ENCODE data around the gene COL1A1. TPM values are rescaled to one million over a fixed set of nuclear protein-coding genes. Genes with fewer than 3 reads are reported as not detected.

The COL1A1 gene
- total RNA-seq, 2 donors from 2014 or later = 11.2 to 62.3 TPM

DNA sequence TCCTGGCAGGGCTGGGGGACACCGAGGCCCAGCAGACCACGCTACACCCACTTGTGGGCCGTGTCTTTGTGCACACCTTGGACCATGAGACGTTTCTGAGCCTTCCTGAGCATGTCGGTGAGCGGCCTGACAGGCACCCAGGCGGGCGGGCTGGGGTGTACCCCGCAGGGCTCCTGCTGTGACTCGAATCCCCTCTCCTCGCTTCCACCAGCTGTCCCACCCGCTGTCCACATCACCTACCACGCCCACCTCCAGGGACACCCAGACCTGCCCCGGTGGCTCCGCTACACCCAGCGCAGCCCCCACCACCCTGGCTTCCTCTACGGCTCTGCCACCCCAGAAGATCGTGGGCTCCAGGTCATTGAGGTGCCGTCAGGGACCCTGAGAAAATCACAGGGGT lies 34.1 kb downstream of the COL1A1 start:
- ATAC-seq (no peak), DNase-seq (no peak)
- WGBS, 2 donors = 70 to 83% methylated on average over 15 to 19 of the region's 19 CpGs
- intact Hi-C loops (cut with DNase I) = no loop called here
- no peaks in the 10 kb centered on the region for H3K9me3 ChIP-seq
- H3K27ac ChIP-seq = no peak overlapping the region
- TF ChIP-seq, protein P1, sequence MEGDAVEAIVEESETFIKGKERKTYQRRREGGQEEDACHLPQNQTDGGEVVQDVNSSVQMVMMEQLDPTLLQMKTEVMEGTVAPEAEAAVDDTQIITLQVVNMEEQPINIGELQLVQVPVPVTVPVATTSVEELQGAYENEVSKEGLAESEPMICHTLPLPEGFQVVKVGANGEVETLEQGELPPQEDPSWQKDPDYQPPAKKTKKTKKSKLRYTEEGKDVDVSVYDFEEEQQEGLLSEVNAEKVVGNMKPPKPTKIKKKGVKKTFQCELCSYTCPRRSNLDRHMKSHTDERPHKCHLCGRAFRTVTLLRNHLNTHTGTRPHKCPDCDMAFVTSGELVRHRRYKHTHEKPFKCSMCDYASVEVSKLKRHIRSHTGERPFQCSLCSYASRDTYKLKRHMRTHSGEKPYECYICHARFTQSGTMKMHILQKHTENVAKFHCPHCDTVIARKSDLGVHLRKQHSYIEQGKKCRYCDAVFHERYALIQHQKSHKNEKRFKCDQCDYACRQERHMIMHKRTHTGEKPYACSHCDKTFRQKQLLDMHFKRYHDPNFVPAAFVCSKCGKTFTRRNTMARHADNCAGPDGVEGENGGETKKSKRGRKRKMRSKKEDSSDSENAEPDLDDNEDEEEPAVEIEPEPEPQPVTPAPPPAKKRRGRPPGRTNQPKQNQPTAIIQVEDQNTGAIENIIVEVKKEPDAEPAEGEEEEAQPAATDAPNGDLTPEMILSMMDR (IDR thresholded peaks at IDR 0.05) = no peak
- no peak for TF ChIP-seq POLR2A (IDR thresholded peaks at IDR 0.05)
- no peak overlapping the region for H3K4me3 ChIP-seq
- no peaks in the 10 kb centered on the region for H3K27me3 ChIP-seq
- H3K4me1 ChIP-seq = no peaks in the 10 kb centered on the region
- no peaks in the 10 kb centered on the region for H3K36me3 ChIP-seq (replicated peaks in 1 of 2; ENCODE audit: insufficient read depth in 1 of 2, low read depth in 2 of 2)

DNA sequence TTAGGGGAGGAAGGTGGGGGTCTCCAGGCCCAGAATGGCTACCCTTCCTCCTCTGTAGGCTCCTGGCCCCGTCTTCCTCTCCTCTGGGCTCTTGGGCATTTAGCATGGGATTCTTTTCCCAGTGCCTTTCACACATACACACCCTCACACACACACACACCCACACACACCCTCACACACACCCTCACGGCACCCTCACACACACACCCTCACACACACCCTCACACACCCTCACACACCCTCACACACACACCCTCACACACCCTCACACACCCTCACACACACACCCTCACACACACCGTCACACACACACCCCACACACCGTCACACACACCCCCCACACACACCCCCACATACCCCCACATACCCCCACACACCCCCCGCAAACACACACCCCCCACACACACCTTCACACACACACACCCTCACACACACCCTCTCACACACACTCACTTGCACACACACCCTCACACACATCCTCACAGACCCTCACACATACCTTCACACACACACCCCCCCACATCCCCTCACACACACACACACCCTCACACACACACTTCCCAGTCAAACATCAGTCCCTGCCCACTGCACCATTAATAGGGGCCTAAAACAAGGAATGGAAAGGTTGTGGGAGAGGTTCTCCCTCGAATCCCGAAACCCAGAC lies 34.8 kb downstream of the COL1A1 start:
- DNase-seq = no peak

DNA sequence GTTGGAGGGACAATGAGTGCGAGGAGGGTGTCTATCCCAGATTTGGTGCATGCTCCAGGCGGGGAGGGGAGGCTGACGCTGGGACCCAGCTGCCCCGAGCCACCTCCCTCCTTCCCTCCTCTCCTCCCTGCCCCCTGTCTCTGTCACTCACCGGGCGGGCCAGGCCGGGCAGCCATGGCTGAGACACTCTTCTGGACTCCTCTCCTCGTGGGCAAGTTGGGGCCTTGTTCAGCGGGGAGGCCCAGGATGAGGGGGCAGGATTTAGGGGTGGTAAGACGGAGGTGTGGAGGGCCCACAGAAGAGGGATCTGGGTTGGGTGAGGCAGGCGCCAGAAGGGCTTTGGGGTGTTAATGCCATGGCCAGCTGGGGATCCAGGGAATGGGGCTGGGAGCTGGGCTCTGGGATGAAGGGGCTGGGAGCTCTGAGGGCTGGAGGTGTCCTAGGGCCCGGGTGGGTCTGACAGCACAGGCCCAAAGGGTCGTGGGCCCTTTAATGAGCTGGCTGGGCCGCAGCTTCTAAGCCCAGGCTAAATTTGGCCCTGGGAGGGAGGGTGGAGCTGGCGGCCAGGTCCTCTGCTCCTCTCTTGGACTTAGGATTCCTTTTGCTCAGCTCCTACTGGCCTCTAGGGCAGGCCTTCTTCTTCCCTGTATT lies 35.4 kb downstream of the COL1A1 start, which contains the start of gene SGCA:
SGCA (plus strand) TSS at position 139 of the 651 bp plus-strand sequence; CDS start at position 175, 36 bp downstream.
- no peaks in the 10 kb centered on the region for H3K9me3 ChIP-seq
- H3K27ac ChIP-seq = no peak within 1 kb of the TSS
- intact Hi-C loops (cut with DNase I) = no loop called here
- no peak for DNase-seq
- H3K4me1 ChIP-seq = peaks cover 9% of the 10 kb centered on the region
- no peak within 1 kb of the TSS for H3K4me3 ChIP-seq
- no peaks in the 10 kb centered on the region for H3K27me3 ChIP-seq
- ATAC-seq = no peak
- WGBS, 2 donors = 64 to 67% methylated on average over 15 of the region's 15 CpGs
- TF ChIP-seq, protein P1 (IDR thresholded peaks at IDR 0.05) = no peak
- TF ChIP-seq POLR2A (IDR thresholded peaks at IDR 0.05) = no peak
- no peaks in the 10 kb centered on the region for H3K36me3 ChIP-seq (replicated peaks in 1 of 2; ENCODE audit: insufficient read depth in 1 of 2, low read depth in 2 of 2)

More for the DNA sequence above, 34.8 kb downstream of the COL1A1 start:
- H3K36me3 ChIP-seq (replicated peaks in 1 of 2; ENCODE audit: insufficient read depth in 1 of 2, low read depth in 2 of 2) = no peaks in the 10 kb centered on the region
- no peak overlapping the region for H3K27ac ChIP-seq
- peaks cover 4% of the 10 kb centered on the region for H3K4me1 ChIP-seq
- TF ChIP-seq, protein P1 (IDR thresholded peaks at IDR 0.05) = no peak
- TF ChIP-seq POLR2A (IDR thresholded peaks at IDR 0.05) = no peak
- no peaks in the 10 kb centered on the region for H3K27me3 ChIP-seq
- WGBS, 2 donors = 68% methylated on average over 6 to 7 of the region's 7 CpGs
- intact Hi-C loops (cut with DNase I) = no loop called here
- no peaks in the 10 kb centered on the region for H3K9me3 ChIP-seq
- ATAC-seq = no peak
- no peak overlapping the region for H3K4me3 ChIP-seq

DNA sequence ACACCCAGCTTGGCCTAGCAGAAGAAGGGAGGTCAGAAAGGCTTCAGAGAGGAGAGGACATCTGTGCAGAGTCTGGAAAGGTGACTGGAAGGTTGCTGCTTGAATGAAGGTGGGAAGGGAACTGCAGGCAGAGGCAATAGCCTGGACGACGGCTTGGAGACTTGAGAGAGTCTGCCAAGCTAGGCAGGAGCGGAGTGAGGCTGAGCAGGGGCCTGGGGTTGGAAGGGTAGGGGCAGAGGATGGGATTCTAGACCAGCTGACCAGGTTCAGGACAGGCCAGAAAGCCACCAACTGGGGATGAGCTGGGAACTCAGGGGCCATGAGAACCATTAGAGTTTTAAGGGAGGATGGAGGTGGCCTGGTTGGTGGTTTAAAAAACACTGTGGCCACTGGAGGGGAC lies 36.0 kb downstream of the COL1A1 start:
- no peak overlapping the region for H3K27ac ChIP-seq
- H3K9me3 ChIP-seq = no peaks in the 10 kb centered on the region
- DNase-seq = no peak
- 67 to 84% methylated on average over 3 of the region's 3 CpGs for WGBS, 2 donors
- no peak for ATAC-seq
- TF ChIP-seq, protein P1 (IDR thresholded peaks at IDR 0.05) = no peak
- TF ChIP-seq POLR2A (IDR thresholded peaks at IDR 0.05) = no peak
- no peaks in the 10 kb centered on the region for H3K27me3 ChIP-seq
- H3K4me3 ChIP-seq = no peak overlapping the region
- H3K4me1 ChIP-seq = peaks cover 14% of the 10 kb centered on the region
- H3K36me3 ChIP-seq (replicated peaks in 1 of 2; ENCODE audit: insufficient read depth in 1 of 2, low read depth in 2 of 2) = no peaks in the 10 kb centered on the region
- intact Hi-C loops (cut with DNase I) = no loop called here

Data from body of pancreas (tissue), 4 donors.